Activated naive CD8-positive, alpha-beta T cell (primary cell): ENCODE results near the gene KRT39.

Experiments
- H3K27ac Mint-ChIP-seq: one replicate; pipeline ENCODE4 v1.8.0; 2021; ENCODE audit warnings: mixed read lengths
- H3K27me3 Mint-ChIP-seq: one replicate; pipeline ENCODE4 v1.8.0; 2021; ENCODE audit warnings: mixed read lengths
- H3K36me3 Mint-ChIP-seq: one replicate; pipeline ENCODE4 v1.8.0; 2021; ENCODE audit warnings: mixed read lengths
- H3K4me1 Mint-ChIP-seq: one replicate; pipeline ENCODE4 v1.8.0; 2021; ENCODE audit warnings: low read depth, mixed read lengths
- H3K4me3 Mint-ChIP-seq: one replicate; pipeline ENCODE4 v1.8.0; 2021; ENCODE audit warnings: mild to moderate bottlenecking, mixed read lengths
- H3K9me3 Mint-ChIP-seq: one replicate; pipeline ENCODE4 v1.8.0; 2021; ENCODE audit warnings: low read depth, mixed read lengths

The KRT39 gene

GRCh38 chr17:40995116-40995515, 28.4 kb upstream of the KRT39 start:
- H3K27me3 Mint-ChIP-seq = peaks cover 32% of the 10 kb centered on the region
- no peak overlapping the region for H3K4me3 Mint-ChIP-seq

DNA sequence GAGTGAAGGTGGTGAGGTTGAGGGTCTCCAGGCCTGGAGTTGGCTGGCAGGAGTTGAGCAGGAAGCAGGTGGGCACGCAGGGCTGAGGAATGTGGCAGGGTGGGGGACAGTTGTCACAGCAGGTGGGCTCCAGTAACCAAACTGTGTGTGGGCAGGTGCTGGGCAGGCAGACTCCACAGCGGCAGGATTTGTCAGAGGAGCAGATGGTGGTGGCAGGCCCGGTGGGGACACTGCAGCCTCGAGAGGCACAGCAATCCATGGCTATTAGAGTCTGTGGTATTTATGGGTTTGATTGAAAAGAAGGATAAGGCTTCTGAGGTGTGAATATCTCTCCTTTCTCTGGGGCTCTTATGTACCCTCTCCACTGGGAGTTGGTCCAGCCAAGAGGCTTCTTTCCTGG, 27.1 kb upstream of the KRT39 start, which contains the start of gene KRTAP3-3:
Gene KRTAP3-3, minus strand, starts transcription at position 326 of the 400 bp plus-strand sequence. Its CDS starts 67 bp downstream, at position 259.
- Mint-ChIP-seq H3K27me3 (peaks cover 27% of the 10 kb centered on the region), H3K4me3 (no peak within 1 kb of the TSS), H3K9me3 (no peaks in the 10 kb centered on the region), H3K4me1 (no peaks in the 10 kb centered on the region), H3K27ac (no peak within 1 kb of the TSS), H3K36me3 (no peaks in the 10 kb centered on the region)

More at GRCh38 chr17:40995116-40995515, 28.4 kb upstream of the KRT39 start:
- no peak overlapping the region for H3K27ac Mint-ChIP-seq
- no peaks in the 10 kb centered on the region for H3K4me1 Mint-ChIP-seq
- no peaks in the 10 kb centered on the region for H3K36me3 Mint-ChIP-seq
- no peaks in the 10 kb centered on the region for H3K9me3 Mint-ChIP-seq

DNA sequence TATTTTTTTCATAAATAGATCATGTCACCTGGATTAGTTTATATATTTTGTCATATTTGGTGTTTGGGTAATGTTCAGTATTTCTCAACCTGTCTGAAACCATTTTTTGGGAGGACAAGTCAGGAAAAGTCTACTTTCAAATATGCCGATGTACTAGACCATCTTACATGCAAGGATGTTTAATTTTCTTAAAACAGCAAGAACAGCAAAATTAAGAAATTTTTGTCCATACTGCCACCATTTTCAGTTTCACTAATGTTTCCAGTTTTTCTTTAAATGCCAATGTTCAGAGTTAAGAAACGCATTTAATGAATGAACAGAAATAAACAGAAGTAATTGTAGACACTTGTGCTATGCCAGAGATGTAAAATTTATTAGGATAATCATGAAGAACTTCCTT, 26.3 kb upstream of the KRT39 start:
- Mint-ChIP-seq H3K27me3 (peaks cover 27% of the 10 kb centered on the region), H3K4me1 (no peaks in the 10 kb centered on the region), H3K9me3 (no peaks in the 10 kb centered on the region), H3K27ac (no peak overlapping the region), H3K36me3 (no peaks in the 10 kb centered on the region), H3K4me3 (no peak overlapping the region)

DNA sequence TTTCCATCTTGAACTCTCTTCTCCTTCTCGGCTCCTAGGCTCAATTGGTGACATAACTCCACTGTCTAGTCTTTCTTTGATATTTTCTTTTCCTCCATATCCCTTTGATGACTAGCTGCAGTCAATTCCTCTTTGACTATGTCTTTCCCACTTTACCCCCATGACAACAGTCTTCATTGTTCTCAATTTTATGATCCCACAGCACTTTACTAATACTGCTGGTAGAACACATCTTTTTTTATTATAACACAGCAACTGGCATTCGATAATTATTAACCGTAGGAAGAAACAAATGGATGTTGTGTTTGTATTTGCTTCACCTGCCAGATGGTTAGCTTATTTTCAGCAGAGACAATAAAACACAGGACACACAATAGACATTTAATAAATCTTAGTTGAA, 25.9 kb upstream of the KRT39 start:
- H3K36me3 Mint-ChIP-seq = no peaks in the 10 kb centered on the region
- H3K4me3 Mint-ChIP-seq = no peak overlapping the region
- no peaks in the 10 kb centered on the region for H3K9me3 Mint-ChIP-seq
- no peak overlapping the region for H3K27ac Mint-ChIP-seq
- no peaks in the 10 kb centered on the region for H3K4me1 Mint-ChIP-seq
- peaks cover 25% of the 10 kb centered on the region for H3K27me3 Mint-ChIP-seq

- no peaks in the 10 kb centered on the region for H3K36me3 Mint-ChIP-seq
- no peak overlapping the region for H3K27ac Mint-ChIP-seq
- H3K4me1 Mint-ChIP-seq = no peaks in the 10 kb centered on the region
- peaks cover 7% of the 10 kb centered on the region for H3K27me3 Mint-ChIP-seq
- no peak overlapping the region for H3K4me3 Mint-ChIP-seq
- no peaks in the 10 kb centered on the region for H3K9me3 Mint-ChIP-seq
These were observed 20.2 kb upstream of the KRT39 start for GRCh38 chr17:40986920-40987319.

- Mint-ChIP-seq H3K4me3 (no peak within 1 kb of the TSS), H3K27me3 (peaks cover 9% of the 10 kb centered on the region), H3K4me1 (no peaks in the 10 kb centered on the region), H3K9me3 (no peaks in the 10 kb centered on the region), H3K36me3 (no peaks in the 10 kb centered on the region), H3K27ac (no peak within 1 kb of the TSS)
These were observed 17.5 kb upstream of the KRT39 start, which contains the start of gene KRT40 for GRCh38 chr17:40984226-40984625. TSS of gene KRT40 (minus strand) at chr17:40984326. CDS start at chr17:40984273, 53 bp downstream.

GRCh38 chr17:40981115-40981514, 14.4 kb upstream of the KRT39 start:
- Mint-ChIP-seq H3K4me1 (no peaks in the 10 kb centered on the region), H3K36me3 (no peaks in the 10 kb centered on the region), H3K27me3 (peaks cover 8% of the 10 kb centered on the region), H3K27ac (no peak overlapping the region), H3K9me3 (no peaks in the 10 kb centered on the region), H3K4me3 (no peak overlapping the region)

- Mint-ChIP-seq H3K4me3 (no peak overlapping the region), H3K9me3 (no peaks in the 10 kb centered on the region)
These were observed 13.8 kb upstream of the KRT39 start for GRCh38 chr17:40980596-40980995.

DNA sequence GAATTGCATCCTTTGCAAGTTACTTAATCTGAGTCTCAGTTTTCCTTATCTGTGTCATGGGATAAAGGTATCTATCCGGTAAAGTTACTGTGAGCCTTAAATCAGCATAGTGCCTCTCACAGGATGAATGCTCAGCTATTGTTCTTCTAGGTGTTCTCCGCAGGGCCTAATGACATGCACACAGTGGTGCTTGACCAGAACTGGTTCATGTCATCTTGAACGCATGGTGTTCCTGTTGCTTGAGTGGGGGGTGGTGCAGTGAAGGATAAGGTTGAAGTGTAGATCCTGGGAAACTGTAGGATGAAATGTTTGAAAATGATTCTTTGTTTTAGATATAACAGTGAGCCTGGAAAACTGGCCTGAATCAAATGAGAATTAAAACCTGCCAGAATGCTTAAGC, 13.4 kb upstream of the KRT39 start:
- no peak overlapping the region for H3K4me3 Mint-ChIP-seq
- H3K9me3 Mint-ChIP-seq = no peaks in the 10 kb centered on the region
- H3K27ac Mint-ChIP-seq = no peak overlapping the region
- H3K36me3 Mint-ChIP-seq = no peaks in the 10 kb centered on the region
- H3K4me1 Mint-ChIP-seq = no peaks in the 10 kb centered on the region
- peaks cover 13% of the 10 kb centered on the region for H3K27me3 Mint-ChIP-seq

More at GRCh38 chr17:40980596-40980995, 13.8 kb upstream of the KRT39 start:
- Mint-ChIP-seq H3K27me3 (peaks cover 8% of the 10 kb centered on the region), H3K36me3 (no peaks in the 10 kb centered on the region), H3K4me1 (no peaks in the 10 kb centered on the region), H3K27ac (no peak overlapping the region)

- no peaks in the 10 kb centered on the region for H3K36me3 Mint-ChIP-seq
- no peak overlapping the region for H3K27ac Mint-ChIP-seq
- no peaks in the 10 kb centered on the region for H3K4me1 Mint-ChIP-seq
- no peaks in the 10 kb centered on the region for H3K9me3 Mint-ChIP-seq
- H3K27me3 Mint-ChIP-seq = peaks cover 11% of the 10 kb centered on the region
- no peak overlapping the region for H3K4me3 Mint-ChIP-seq
These were observed 11.9 kb upstream of the KRT39 start for GRCh38 chr17:40978575-40979151.

GRCh38 chr17:40975516-40975915, 8.8 kb upstream of the KRT39 start:
- no peaks in the 10 kb centered on the region for H3K4me1 Mint-ChIP-seq
- no peak overlapping the region for H3K4me3 Mint-ChIP-seq
- H3K36me3 Mint-ChIP-seq = no peaks in the 10 kb centered on the region
- H3K27ac Mint-ChIP-seq = no peak overlapping the region
- no peaks in the 10 kb centered on the region for H3K9me3 Mint-ChIP-seq
- H3K27me3 Mint-ChIP-seq = peaks cover 10% of the 10 kb centered on the region

DNA sequence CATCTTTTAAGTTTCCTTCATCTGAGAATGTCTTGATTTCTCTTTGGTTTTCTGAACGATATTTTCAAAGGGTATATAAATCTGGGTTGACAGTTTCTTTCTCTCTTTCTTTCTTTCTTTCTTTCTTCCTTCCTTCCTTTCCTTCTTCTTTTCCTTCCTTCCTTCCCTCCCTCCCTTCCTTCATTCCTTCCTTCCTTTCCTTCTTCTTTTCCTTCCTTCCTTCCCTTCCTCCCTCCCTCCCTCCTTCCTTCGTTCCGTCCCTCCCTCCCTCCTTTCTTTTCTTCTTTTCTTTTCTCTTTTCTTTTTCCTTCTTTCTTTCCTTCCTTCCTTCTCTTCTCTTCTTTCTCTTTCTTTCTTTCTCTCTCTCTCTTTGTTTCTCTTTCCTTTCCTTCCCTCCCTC, 7.6 kb upstream of the KRT39 start:
- H3K4me3 Mint-ChIP-seq = no peak overlapping the region
- peaks cover 10% of the 10 kb centered on the region for H3K27me3 Mint-ChIP-seq
- H3K4me1 Mint-ChIP-seq = no peaks in the 10 kb centered on the region
- no peak overlapping the region for H3K27ac Mint-ChIP-seq
- no peaks in the 10 kb centered on the region for H3K9me3 Mint-ChIP-seq
- no peaks in the 10 kb centered on the region for H3K36me3 Mint-ChIP-seq

GRCh38 chr17:40967582-40967981, 834 bp upstream of the KRT39 start:
- Mint-ChIP-seq H3K36me3 (peaks cover 4% of the 10 kb centered on the region), H3K27me3 (peaks cover 8% of the 10 kb centered on the region), H3K4me3 (no peak overlapping the region), H3K4me1 (no peaks in the 10 kb centered on the region), H3K9me3 (no peaks in the 10 kb centered on the region), H3K27ac (no peak overlapping the region)

DNA sequence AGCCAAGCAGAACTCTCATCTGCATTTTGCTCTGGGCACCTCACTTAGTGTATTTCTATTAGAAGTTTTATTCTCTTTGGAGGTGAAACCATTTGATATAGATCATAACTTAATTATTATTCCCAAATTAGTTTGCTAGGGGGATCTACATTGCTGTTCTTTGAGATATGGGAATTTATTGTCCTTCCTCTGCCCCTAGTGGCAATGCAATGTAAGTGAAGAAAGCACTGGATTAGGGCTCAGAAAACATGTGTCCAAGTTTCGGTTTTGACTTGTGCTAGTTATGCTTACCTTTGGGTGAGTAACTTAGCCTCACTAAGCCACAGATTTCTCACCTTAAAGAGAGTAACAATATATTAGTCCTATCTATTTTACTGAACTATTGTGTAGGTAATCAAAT, 2.9 kb downstream of the KRT39 start:
- no peak overlapping the region for H3K27ac Mint-ChIP-seq
- peaks cover 11% of the 10 kb centered on the region for H3K27me3 Mint-ChIP-seq
- H3K36me3 Mint-ChIP-seq = peaks cover 4% of the 10 kb centered on the region
- no peaks in the 10 kb centered on the region for H3K9me3 Mint-ChIP-seq
- H3K4me1 Mint-ChIP-seq = no peaks in the 10 kb centered on the region
- no peak overlapping the region for H3K4me3 Mint-ChIP-seq

GRCh38 chr17:40962059-40962561, 4.6 kb downstream of the KRT39 start:
- no peak overlapping the region for H3K27ac Mint-ChIP-seq
- peaks cover 11% of the 10 kb centered on the region for H3K27me3 Mint-ChIP-seq
- H3K9me3 Mint-ChIP-seq = no peaks in the 10 kb centered on the region
- no peak overlapping the region for H3K4me3 Mint-ChIP-seq
- H3K4me1 Mint-ChIP-seq = no peaks in the 10 kb centered on the region
- H3K36me3 Mint-ChIP-seq = peaks cover 4% of the 10 kb centered on the region

- H3K4me1 Mint-ChIP-seq = no peaks in the 10 kb centered on the region
- no peaks in the 10 kb centered on the region for H3K9me3 Mint-ChIP-seq
- H3K36me3 Mint-ChIP-seq = peaks cover 4% of the 10 kb centered on the region
- H3K27ac Mint-ChIP-seq = no peak overlapping the region
- H3K27me3 Mint-ChIP-seq = peaks cover 11% of the 10 kb centered on the region
- H3K4me3 Mint-ChIP-seq = no peak overlapping the region
These were observed 5.2 kb downstream of the KRT39 start for GRCh38 chr17:40961591-40961990.
